ENCODE data around the gene LIAS. TPM values are rescaled to one million over a fixed set of nuclear protein-coding genes. Genes with fewer than 3 reads are reported as not detected.
"Not testable (repeated sequence)": the region's sequence is repeated elsewhere in the genome, so short reads cannot be mapped to it uniquely, and the experiment has no call there.

LIAS gene
- total RNA-seq, 4 donors from 2014 or later, result 8.9 to 21.4 (median 19.0) TPM

- H3K4me3 ChIP-seq, result no peak overlapping the region
- H3K9me3 ChIP-seq, result no peaks in the 10 kb centered on the region
- H3K36me3 ChIP-seq, result peaks cover 83% of the 10 kb centered on the region
- DNase-seq (ENCODE audit: low spot score in 2 of 2), result no peak
- TF ChIP-seq CTCF (IDR thresholded peaks at IDR 0.05), result no peak
- TF ChIP-seq POLR2AphosphoS5 (IDR thresholded peaks at IDR 0.05), result no peak
- TF ChIP-seq POLR2A (IDR thresholded peaks at IDR 0.05), result no peak
- no peak for TF ChIP-seq EP300 (IDR thresholded peaks at IDR 0.05)
- WGBS, result 95% methylated on average over 2 of the region's 2 CpGs
- no peaks in the 10 kb centered on the region for H3K27me3 ChIP-seq
- no peak overlapping the region for H3K27ac ChIP-seq
- H3K4me1 ChIP-seq, result no peaks in the 10 kb centered on the region
Observed at GRCh38 chr4:39504538-39504937, 45.7 kb downstream of the LIAS start.

- H3K36me3 ChIP-seq, result peaks cover 88% of the 10 kb centered on the region
- no peak overlapping the region for H3K4me3 ChIP-seq
- no peaks in the 10 kb centered on the region for H3K4me1 ChIP-seq
- 69% methylated on average over 1 of the region's 1 CpG for WGBS
- H3K27ac ChIP-seq, result no peak overlapping the region
- no peaks in the 10 kb centered on the region for H3K27me3 ChIP-seq
- no peak for TF ChIP-seq CTCF (IDR thresholded peaks at IDR 0.05)
- no peak for DNase-seq (ENCODE audit: low spot score in 2 of 2)
- H3K9me3 ChIP-seq, result no peaks in the 10 kb centered on the region
Observed at GRCh38 chr4:39505581-39505980, 46.7 kb downstream of the LIAS start.

- no peak for TF ChIP-seq POLR2A (IDR thresholded peaks at IDR 0.05)
- TF ChIP-seq CTCF (IDR thresholded peaks at IDR 0.05), result no peak
- no peak for TF ChIP-seq EP300 (IDR thresholded peaks at IDR 0.05)
- TF ChIP-seq POLR2AphosphoS5 (IDR thresholded peaks at IDR 0.05), result no peak
- Histone ChIP-seq H3K4me1 (no peaks in the 10 kb centered on the region), H3K27me3 (no peaks in the 10 kb centered on the region), H3K27ac (no peak overlapping the region), H3K36me3 (peaks cover 68% of the 10 kb centered on the region), H3K4me3 (no peak overlapping the region), H3K9me3 (no peaks in the 10 kb centered on the region)
- DNase-seq (ENCODE audit: low spot score in 2 of 2), result no peak
- WGBS, result 90% methylated on average over 5 of the region's 5 CpGs
Observed at GRCh38 chr4:39510348-39510929, 51.6 kb downstream of the LIAS start.

GRCh38 chr4:39514266-39514665, 55.4 kb downstream of the LIAS start:
- H3K36me3 ChIP-seq, result peaks cover 53% of the 10 kb centered on the region
- H3K4me1 ChIP-seq; H3K9me3 ChIP-seq; H3K27me3 ChIP-seq; H3K27ac ChIP-seq; H3K4me3 ChIP-seq; DNase-seq (ENCODE audit: low spot score in 2 of 2): not testable (repeated sequence)
- WGBS, result 100% methylated on average over 1 of the region's 1 CpG

- no peak for TF ChIP-seq CTCF (IDR thresholded peaks at IDR 0.05)
- no peak for TF ChIP-seq POLR2A (IDR thresholded peaks at IDR 0.05)
- no peak for TF ChIP-seq POLR2AphosphoS5 (IDR thresholded peaks at IDR 0.05)
- no peak for TF ChIP-seq EP300 (IDR thresholded peaks at IDR 0.05)
- Histone ChIP-seq H3K9me3 (no peaks in the 10 kb centered on the region), H3K4me1 (no peaks in the 10 kb centered on the region), H3K27me3 (no peaks in the 10 kb centered on the region), H3K27ac (no peak overlapping the region), H3K4me3 (no peak overlapping the region), H3K36me3 (peaks cover 46% of the 10 kb centered on the region)
- WGBS, result 80% methylated on average over 4 of the region's 4 CpGs
- DNase-seq (ENCODE audit: low spot score in 2 of 2), result no peak
Observed at GRCh38 chr4:39514888-39515401, 56.1 kb downstream of the LIAS start.

- H3K27me3 ChIP-seq; H3K9me3 ChIP-seq; DNase-seq (ENCODE audit: low spot score in 2 of 2); H3K27ac ChIP-seq; H3K4me1 ChIP-seq; H3K4me3 ChIP-seq: not testable (repeated sequence)
- peaks cover 37% of the 10 kb centered on the region for H3K36me3 ChIP-seq
- 95% methylated on average over 14 of the region's 14 CpGs for WGBS
Observed at GRCh38 chr4:39515669-39516401, 57.0 kb downstream of the LIAS start.

All from suprapubic skin (tissue), 4 donors.